ENCODE measurements around the gene GYPE. TPM values are rescaled to one million over a fixed set of nuclear protein-coding genes. Genes with fewer than 3 reads are reported as not detected.
"Not testable (repeated sequence)": the region's sequence is repeated elsewhere in the genome, so short reads cannot be mapped to it uniquely, and the experiment has no call there.

The GYPE gene
- not detected for total RNA-seq (ENCODE audit: unreplicated experiment)
- long read RNA-seq: 0 reads

DNA sequence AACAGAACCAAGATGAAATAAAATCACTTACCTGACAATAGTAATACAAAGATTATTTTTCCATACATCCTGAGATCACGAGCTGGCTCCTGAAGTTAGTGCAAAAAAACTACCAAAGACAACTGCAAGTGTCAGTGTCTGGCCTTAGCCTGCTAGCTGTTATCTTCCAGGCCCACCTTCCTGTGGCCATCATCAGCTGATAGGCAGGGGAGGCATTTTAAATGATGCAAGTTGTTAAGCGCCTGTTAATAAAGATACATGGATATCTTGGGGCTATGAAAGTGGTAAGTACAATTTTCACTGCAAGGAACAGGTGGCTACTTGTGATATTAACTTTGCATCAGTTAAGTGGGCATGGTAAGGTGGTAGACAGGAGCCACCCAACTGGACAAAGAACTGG, at the start of gene GYPE:
GYPE (minus strand) TSS at position 120 of the 400 bp plus-strand sequence; CDS start at position 68, 52 bp downstream.
- not testable (repeated sequence) for DNase-seq; H3K27me3 Mint-ChIP-seq (ENCODE audit: unreplicated experiment); H3K4me3 Mint-ChIP-seq (ENCODE audit: unreplicated experiment); H3K9me3 Mint-ChIP-seq (ENCODE audit: unreplicated experiment); H3K27ac Mint-ChIP-seq (ENCODE audit: unreplicated experiment); H3K4me1 Mint-ChIP-seq (ENCODE audit: low read depth, unreplicated experiment); H3K36me3 Mint-ChIP-seq (ENCODE audit: unreplicated experiment)

DNA sequence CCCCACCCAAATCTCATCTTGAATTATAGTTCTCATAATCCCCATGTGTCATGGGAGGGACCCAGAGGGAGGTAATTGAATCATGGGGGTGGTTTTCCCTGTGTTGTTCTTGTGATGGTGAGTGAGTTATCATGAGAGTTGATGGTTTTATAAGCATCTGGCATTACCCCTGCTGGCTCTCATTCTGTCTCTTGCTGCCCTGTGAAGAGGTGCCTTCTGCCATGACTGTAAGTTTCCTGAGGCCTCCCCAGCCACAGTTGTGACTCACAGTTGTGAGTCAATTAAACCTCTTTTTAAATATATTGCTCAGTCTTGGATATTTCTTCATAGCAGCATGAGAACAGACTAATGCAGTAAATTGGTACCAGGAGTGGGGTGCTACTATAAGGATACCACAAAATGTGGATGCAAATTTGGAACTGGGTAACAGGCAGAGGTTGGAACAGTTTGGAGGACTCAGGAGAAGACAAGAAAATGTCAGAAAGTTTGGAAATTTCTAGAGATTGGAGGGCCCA, 46.2 kb upstream of the GYPE start:
- not testable (repeated sequence) for H3K27ac Mint-ChIP-seq (ENCODE audit: unreplicated experiment); H3K4me3 Mint-ChIP-seq (ENCODE audit: unreplicated experiment); DNase-seq; H3K9me3 Mint-ChIP-seq (ENCODE audit: unreplicated experiment); H3K27me3 Mint-ChIP-seq (ENCODE audit: unreplicated experiment); H3K36me3 Mint-ChIP-seq (ENCODE audit: unreplicated experiment); H3K4me1 Mint-ChIP-seq (ENCODE audit: low read depth, unreplicated experiment)

DNA sequence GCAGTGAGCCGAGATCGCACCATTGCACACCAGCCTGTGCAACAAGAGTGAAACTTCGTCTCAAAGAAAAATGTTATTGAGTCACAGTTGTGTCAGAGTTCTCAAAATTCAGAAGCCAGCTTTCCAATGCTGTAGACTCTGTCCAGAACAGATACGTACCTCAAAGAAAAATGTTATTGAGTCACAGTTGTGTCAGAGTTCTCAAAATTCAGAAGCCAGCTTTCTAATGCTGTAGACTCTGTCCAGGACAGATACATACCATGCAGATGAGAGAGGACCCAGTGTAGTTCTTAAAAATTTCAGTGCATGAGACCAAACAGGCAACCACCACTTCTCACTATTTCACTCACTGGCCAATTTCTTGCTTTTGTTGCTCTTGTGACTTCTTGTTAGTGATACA, 45.6 kb upstream of the GYPE start:
- H3K36me3 Mint-ChIP-seq (ENCODE audit: unreplicated experiment); H3K4me3 Mint-ChIP-seq (ENCODE audit: unreplicated experiment); H3K27ac Mint-ChIP-seq (ENCODE audit: unreplicated experiment); H3K4me1 Mint-ChIP-seq (ENCODE audit: low read depth, unreplicated experiment); H3K9me3 Mint-ChIP-seq (ENCODE audit: unreplicated experiment); H3K27me3 Mint-ChIP-seq (ENCODE audit: unreplicated experiment); DNase-seq: not testable (repeated sequence)

DNA sequence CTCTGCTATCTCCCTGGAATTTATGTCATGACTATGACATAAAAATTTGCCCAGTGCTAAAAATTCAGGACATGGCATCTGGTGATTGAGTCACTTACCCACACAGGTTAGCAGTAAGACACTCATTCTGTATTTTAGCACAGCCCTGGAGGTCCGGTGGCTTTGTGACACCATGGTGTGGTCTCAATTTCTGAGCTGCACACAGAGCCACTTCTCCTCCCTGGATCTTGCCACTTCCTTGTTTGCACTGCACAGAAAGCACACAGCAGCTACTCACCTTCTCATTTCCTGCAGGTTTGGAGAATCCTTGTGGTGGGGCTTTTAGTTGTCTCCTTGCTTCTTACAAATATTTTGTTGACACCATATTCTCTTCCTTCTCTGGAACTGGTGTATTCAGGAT, 44.8 kb upstream of the GYPE start:
- not testable (repeated sequence) for H3K4me1 Mint-ChIP-seq (ENCODE audit: low read depth, unreplicated experiment); H3K27me3 Mint-ChIP-seq (ENCODE audit: unreplicated experiment); H3K4me3 Mint-ChIP-seq (ENCODE audit: unreplicated experiment); H3K36me3 Mint-ChIP-seq (ENCODE audit: unreplicated experiment); H3K27ac Mint-ChIP-seq (ENCODE audit: unreplicated experiment); DNase-seq; H3K9me3 Mint-ChIP-seq (ENCODE audit: unreplicated experiment)

DNA sequence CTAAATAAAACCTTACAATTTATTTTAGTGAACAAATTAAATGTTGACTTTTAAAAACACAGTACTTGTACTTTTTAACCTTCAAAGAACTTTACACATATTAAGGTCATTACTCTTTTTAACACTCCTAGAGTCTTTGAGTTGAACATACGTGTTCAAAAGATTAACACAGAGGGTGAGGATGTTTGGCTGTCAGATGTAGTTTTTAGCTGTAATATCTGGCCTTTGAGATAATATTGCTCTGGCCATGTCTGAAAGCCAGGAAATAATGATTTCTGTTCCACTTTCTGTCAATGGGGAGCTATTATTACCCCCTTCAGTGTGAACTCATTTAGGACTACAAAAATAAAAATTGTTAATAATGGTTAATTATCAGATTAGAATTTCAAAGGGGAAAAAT, 42.1 kb upstream of the GYPE start:
- not testable (repeated sequence) for H3K4me3 Mint-ChIP-seq (ENCODE audit: unreplicated experiment); H3K36me3 Mint-ChIP-seq (ENCODE audit: unreplicated experiment); DNase-seq; H3K27me3 Mint-ChIP-seq (ENCODE audit: unreplicated experiment); H3K4me1 Mint-ChIP-seq (ENCODE audit: low read depth, unreplicated experiment); H3K27ac Mint-ChIP-seq (ENCODE audit: unreplicated experiment); H3K9me3 Mint-ChIP-seq (ENCODE audit: unreplicated experiment)

DNA sequence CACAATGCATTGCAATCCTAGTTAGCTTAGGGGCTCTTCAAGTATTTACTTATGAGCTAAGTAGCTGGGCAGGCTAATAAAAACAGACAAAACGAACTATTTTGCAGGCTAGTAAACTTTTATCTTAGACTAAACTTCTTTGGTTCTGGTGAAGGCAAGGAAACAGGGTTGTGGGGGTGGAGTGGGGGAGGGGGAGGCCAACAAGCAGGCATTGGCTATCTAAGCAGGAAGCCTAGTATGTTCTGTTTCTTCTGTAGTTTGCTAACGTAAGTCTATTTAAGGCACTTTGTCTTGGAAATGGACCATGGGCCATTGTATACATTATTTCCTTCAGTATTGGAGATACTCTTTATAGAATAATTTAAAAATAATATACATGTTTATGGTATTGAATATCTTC, 35.3 kb upstream of the GYPE start:
- H3K9me3 Mint-ChIP-seq (ENCODE audit: unreplicated experiment); H3K4me3 Mint-ChIP-seq (ENCODE audit: unreplicated experiment); H3K27ac Mint-ChIP-seq (ENCODE audit: unreplicated experiment); H3K27me3 Mint-ChIP-seq (ENCODE audit: unreplicated experiment); DNase-seq; H3K36me3 Mint-ChIP-seq (ENCODE audit: unreplicated experiment); H3K4me1 Mint-ChIP-seq (ENCODE audit: low read depth, unreplicated experiment): not testable (repeated sequence)

DNA sequence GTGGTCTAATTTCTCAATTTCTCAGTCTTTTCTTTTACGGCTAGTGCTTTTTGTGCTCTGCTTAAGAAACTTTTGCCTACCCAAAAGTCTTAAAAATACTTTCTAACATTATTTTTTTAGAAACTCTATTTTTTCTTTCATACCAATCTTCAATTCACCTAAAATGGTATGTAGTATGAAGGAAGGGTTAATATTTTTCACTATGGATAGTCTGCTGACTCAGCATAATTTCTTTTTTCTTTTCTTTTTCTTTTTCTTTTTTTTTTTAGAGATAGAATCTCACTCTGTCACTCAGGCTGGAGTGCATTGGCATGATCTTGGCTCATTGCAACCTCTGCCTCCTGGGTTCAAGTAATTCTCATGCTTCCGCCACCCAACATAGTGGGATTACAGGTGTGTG, 34.2 kb upstream of the GYPE start:
- no peak for DNase-seq
- Mint-ChIP-seq H3K36me3 (ENCODE audit: unreplicated experiment) (no peaks in the 10 kb centered on the region), H3K27ac (ENCODE audit: unreplicated experiment) (no peak overlapping the region), H3K4me3 (ENCODE audit: unreplicated experiment) (no peak overlapping the region), H3K4me1 (ENCODE audit: low read depth, unreplicated experiment) (no peaks in the 10 kb centered on the region), H3K27me3 (ENCODE audit: unreplicated experiment) (no peaks in the 10 kb centered on the region), H3K9me3 (ENCODE audit: unreplicated experiment) (no peaks in the 10 kb centered on the region)
- TF ChIP-seq, protein P1, sequence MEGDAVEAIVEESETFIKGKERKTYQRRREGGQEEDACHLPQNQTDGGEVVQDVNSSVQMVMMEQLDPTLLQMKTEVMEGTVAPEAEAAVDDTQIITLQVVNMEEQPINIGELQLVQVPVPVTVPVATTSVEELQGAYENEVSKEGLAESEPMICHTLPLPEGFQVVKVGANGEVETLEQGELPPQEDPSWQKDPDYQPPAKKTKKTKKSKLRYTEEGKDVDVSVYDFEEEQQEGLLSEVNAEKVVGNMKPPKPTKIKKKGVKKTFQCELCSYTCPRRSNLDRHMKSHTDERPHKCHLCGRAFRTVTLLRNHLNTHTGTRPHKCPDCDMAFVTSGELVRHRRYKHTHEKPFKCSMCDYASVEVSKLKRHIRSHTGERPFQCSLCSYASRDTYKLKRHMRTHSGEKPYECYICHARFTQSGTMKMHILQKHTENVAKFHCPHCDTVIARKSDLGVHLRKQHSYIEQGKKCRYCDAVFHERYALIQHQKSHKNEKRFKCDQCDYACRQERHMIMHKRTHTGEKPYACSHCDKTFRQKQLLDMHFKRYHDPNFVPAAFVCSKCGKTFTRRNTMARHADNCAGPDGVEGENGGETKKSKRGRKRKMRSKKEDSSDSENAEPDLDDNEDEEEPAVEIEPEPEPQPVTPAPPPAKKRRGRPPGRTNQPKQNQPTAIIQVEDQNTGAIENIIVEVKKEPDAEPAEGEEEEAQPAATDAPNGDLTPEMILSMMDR (IDR thresholded peaks at IDR 0.05; ENCODE audit: partially characterized antibody, unreplicated experiment): no peak

DNA sequence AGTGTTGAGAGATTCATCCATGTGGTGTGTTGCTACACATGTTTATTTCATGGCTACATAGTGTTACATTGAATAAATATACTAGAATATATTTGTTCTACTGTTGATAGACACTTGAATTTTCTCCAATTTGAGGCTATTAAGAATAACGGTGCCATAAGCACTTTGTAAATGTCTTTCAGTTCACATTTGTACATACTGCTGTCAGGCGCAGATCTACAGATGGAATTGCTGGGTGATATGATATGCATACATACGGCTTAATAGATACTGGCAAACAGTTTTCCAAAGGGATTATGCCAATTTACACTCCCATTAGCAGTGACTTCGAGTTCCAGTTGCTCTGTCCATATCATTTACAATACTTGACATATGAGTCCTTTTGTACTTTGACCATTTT, 33.5 kb upstream of the GYPE start:
- H3K27ac Mint-ChIP-seq (ENCODE audit: unreplicated experiment); H3K36me3 Mint-ChIP-seq (ENCODE audit: unreplicated experiment): not testable (repeated sequence)

DNA sequence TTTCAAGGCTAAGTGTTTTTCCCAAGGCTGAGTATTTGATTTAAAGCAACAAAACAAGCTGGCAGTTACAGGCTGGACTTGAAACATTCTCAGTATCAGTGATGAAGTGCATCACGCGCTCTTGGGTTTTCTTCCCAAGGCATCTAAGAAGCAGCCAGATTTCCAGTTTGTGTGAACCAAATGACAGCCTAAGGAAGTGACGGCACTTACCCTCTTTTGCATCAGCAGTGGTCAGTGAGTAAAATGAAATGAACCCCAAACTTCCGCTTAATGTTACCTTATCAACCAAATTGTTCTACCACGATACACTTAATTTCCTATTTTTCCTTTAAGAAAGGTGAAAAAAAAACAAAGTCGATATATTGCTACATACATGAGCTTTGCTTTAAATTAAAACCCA, 15.8 kb upstream of the GYPE start:
- no peaks in the 10 kb centered on the region for H3K4me1 Mint-ChIP-seq (ENCODE audit: low read depth, unreplicated experiment)
- no peak overlapping the region for H3K27ac Mint-ChIP-seq (ENCODE audit: unreplicated experiment)
- no peaks in the 10 kb centered on the region for H3K36me3 Mint-ChIP-seq (ENCODE audit: unreplicated experiment)
- TF ChIP-seq, protein P1 (IDR thresholded peaks at IDR 0.05; ENCODE audit: partially characterized antibody, unreplicated experiment): no peak
- no peak for DNase-seq
- peaks cover 1% of the 10 kb centered on the region for H3K27me3 Mint-ChIP-seq (ENCODE audit: unreplicated experiment)
- no peak overlapping the region for H3K4me3 Mint-ChIP-seq (ENCODE audit: unreplicated experiment)
- no peaks in the 10 kb centered on the region for H3K9me3 Mint-ChIP-seq (ENCODE audit: unreplicated experiment)

More for the DNA sequence above, 33.5 kb upstream of the GYPE start:
- not testable (repeated sequence) for H3K4me1 Mint-ChIP-seq (ENCODE audit: low read depth, unreplicated experiment); H3K4me3 Mint-ChIP-seq (ENCODE audit: unreplicated experiment); DNase-seq; H3K9me3 Mint-ChIP-seq (ENCODE audit: unreplicated experiment); H3K27me3 Mint-ChIP-seq (ENCODE audit: unreplicated experiment)

DNA sequence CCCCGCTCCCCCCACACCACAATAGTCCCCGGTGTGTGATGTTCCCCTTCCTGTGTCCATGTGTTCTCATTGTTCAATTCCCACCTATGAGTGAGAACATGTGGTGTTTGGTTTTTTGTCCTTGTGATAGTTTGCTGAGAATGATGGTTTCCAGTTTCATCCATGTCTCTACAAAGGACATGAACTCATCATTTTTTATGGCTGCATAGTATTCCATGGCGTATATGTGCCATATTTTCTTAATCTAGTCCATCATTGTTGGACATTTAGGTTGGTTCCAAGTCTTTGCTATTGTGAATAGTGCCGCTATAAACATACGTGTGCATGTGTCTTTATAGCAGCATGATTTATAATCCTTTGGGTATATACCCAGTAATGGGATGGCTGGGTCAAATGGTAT, 11.1 kb upstream of the GYPE start:
- not testable (repeated sequence) for H3K27me3 Mint-ChIP-seq (ENCODE audit: unreplicated experiment); DNase-seq; H3K27ac Mint-ChIP-seq (ENCODE audit: unreplicated experiment); H3K4me3 Mint-ChIP-seq (ENCODE audit: unreplicated experiment); H3K4me1 Mint-ChIP-seq (ENCODE audit: low read depth, unreplicated experiment); H3K36me3 Mint-ChIP-seq (ENCODE audit: unreplicated experiment); H3K9me3 Mint-ChIP-seq (ENCODE audit: unreplicated experiment)

DNA sequence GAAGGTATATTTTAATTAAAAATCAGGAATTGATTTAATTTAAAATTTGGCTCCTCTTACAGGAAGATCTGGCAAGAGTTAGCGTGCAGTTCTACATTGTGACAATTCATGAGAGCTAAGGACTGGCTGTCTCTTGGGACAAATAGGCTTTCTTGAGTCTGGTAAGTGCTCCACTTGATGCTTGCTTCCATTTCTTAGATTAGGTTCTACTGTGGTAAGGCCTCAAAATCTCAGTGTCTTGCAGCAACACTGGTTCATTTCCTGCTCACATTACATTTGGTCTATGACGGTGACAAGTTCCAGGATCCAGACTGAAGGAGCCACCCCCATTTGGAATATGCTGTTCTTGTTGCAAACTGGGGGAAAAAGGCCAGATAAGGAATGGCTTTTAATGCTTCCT, 7.1 kb upstream of the GYPE start:
- not testable (repeated sequence) for DNase-seq; H3K36me3 Mint-ChIP-seq (ENCODE audit: unreplicated experiment); H3K9me3 Mint-ChIP-seq (ENCODE audit: unreplicated experiment); H3K27ac Mint-ChIP-seq (ENCODE audit: unreplicated experiment); H3K4me1 Mint-ChIP-seq (ENCODE audit: low read depth, unreplicated experiment); H3K27me3 Mint-ChIP-seq (ENCODE audit: unreplicated experiment); H3K4me3 Mint-ChIP-seq (ENCODE audit: unreplicated experiment)
